ENCODE data around the gene ZNF335.

GRCh38 chr20:45972500-45973183, 639 bp upstream of the ZNF335 start:
- TF ChIP-seq, protein P1, sequence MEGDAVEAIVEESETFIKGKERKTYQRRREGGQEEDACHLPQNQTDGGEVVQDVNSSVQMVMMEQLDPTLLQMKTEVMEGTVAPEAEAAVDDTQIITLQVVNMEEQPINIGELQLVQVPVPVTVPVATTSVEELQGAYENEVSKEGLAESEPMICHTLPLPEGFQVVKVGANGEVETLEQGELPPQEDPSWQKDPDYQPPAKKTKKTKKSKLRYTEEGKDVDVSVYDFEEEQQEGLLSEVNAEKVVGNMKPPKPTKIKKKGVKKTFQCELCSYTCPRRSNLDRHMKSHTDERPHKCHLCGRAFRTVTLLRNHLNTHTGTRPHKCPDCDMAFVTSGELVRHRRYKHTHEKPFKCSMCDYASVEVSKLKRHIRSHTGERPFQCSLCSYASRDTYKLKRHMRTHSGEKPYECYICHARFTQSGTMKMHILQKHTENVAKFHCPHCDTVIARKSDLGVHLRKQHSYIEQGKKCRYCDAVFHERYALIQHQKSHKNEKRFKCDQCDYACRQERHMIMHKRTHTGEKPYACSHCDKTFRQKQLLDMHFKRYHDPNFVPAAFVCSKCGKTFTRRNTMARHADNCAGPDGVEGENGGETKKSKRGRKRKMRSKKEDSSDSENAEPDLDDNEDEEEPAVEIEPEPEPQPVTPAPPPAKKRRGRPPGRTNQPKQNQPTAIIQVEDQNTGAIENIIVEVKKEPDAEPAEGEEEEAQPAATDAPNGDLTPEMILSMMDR (conservative IDR thresholded peaks at IDR 0.05 in 1 of 2, IDR thresholded peaks at IDR 0.05 in 1 of 2; ENCODE audit: extremely low read depth in 1 of 2, insufficient read depth in 1 of 2, low read depth in 1 of 2, low read length in 2 of 2): no peak
- no peak for TF ChIP-seq EZH2 (IDR thresholded peaks at IDR 0.05; ENCODE audit: borderline replicate concordance, low read length)

Data from mammary epithelial cell (primary cell).